GDM1 (cell line): Measurements from ENCODE around the gene GRID2.

ENCODE experiments used
- DNase-seq: peaks from one replicate; lab custom pipeline; 2025; lab: John Stamatoyannopoulos, UW

The GRID2 gene

DNA sequence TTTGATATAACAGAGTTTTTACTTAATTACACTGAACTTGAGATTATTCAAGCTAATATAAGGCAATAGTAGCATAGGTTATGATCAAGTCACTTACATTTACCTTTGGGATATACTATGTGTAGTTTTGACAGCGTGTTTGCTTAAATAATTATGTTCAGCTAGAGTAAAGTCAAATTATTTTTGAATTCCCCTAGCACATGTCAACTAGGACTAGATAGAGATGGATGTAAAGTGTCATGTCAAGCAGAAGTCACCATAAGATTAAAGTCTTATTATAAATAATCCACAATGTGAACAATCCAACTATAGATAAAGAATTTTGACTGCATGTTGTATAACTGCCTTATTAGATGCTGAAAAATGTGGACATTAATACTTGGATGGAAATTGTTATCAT lies 665.2 kb downstream of the GRID2 start:
- no peak for DNase-seq

DNA sequence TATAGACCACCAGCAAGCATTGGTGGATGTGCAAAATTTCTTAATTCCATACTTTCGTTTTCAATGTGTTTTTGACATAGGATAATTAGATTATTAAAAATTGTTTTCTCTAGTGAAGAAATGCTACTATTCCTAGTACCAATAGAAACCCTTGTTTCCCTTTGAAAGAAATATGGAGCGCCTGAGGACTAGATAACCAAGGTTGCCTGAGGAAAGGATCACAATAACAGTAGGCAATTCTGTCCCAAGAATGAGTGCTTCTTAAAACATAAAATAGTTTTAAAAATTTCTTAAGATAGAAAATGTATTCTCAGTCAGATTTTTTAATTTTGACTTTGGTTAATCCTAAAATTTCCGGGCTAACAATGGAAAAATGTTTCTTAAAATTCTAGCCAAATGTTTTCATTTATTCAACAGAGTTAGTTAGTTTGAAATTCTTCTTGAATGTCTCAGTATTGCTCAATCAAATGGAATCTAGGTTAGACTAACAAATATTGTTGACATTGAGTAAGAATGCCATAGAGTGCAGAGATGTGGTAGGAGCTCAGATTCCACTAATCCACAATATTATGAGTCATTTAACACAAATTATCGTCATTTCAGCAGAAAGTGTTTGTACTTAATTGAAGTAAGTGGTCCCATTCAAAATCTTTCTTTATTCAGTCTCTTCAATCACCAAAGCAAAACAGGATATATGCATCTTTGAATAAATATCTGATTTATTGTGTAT lies 666.0 kb downstream of the GRID2 start:
- DNase-seq = no peak

- DNase-seq = no peak
Observed at GRCh38 chr4:92970996-92971395, 667.2 kb downstream of the GRID2 start.

- no peak for DNase-seq
Observed at GRCh38 chr4:92988301-92988700, 684.5 kb downstream of the GRID2 start.

DNA sequence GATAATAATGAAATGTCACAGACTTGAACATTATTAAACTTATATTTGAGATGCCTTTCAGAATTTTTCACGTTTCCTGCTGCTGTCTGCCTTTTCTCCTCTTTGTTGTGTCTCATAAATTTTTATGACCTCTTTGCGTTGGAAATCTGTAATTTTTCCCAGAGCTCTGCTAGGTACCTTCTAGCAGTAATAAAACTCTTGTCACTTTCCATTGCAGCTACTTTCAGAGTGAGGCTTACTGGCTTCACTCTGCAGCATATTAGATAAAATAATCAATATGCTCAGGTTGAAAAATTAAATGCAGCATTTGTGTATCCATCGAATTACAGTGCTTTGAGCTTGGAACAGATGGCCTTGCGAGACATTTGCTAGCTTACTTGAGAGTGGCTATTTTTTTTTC lies 689.0 kb downstream of the GRID2 start:
- no peak for DNase-seq

- no peak for DNase-seq
Observed at GRCh38 chr4:92994727-92995126, 691.0 kb downstream of the GRID2 start.

GRCh38 chr4:92996533-92996932 lies 692.8 kb downstream of the GRID2 start:
- no peak for DNase-seq

GRCh38 chr4:93000910-93001309 lies 697.1 kb downstream of the GRID2 start:
- DNase-seq = no peak

- DNase-seq = no peak
Observed at GRCh38 chr4:93002240-93002639, 698.5 kb downstream of the GRID2 start.

DNA sequence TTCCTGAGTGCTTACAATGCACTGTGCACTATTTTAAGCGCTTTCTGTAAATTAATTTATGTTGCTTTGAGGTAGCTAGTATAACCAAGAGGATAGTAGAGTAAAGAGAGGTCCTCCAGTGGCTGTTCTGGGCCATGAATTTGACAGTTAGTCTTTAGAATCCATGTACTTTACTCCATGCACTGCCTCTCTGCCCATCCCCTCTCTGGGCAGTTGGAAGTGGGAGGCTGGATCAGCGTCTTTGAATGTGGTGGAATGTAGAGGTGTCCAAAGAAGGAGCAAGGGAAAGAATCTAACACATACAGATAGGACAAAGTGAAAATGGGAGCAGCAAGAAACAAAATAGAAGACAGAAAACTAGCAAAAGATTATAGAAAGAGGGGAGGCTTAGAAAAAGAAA lies 712.6 kb downstream of the GRID2 start:
- DNase-seq = no peak

DNA sequence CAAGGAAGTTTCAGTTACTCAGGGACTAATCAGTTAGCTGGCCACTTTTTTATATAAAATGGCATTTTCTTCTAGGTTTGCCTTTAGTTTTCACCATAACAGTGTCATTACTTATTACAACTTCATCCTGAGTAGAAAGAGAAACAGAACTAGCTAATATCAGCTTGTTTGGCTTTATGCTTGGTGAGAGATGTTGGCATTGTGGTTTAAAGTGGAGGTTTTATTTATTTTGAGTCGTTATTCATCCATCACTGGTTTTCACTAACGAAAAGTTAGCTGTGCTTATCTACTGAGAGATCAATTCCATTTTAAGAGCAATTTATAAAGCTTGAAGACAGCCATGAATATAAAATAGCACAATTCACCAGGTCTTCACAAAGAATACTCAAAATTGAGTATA lies 714.5 kb downstream of the GRID2 start:
- no peak for DNase-seq

GRCh38 chr4:93018806-93019205 lies 715.0 kb downstream of the GRID2 start:
- no peak for DNase-seq

GRCh38 chr4:93029769-93030168 lies 726.0 kb downstream of the GRID2 start:
- no peak for DNase-seq

DNA sequence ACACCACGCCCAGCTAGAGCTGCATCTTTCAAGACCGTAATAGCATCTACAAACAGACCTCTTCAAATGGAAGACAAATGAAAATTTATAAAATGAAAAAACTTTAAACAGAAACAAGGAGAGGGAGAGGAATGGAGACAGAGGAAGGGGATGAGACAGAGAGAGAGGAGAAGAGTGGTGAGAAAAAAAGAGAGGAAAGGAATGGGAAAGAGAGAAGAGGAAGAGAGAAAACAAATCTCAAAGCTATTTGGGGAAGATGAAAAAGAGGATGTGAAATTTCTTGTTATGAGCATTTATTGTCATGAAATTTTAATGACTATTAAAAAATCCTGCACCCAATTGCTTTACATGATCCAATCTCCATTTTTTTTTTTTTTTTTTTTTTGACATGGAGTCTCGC lies 726.9 kb downstream of the GRID2 start:
- no peak for DNase-seq

- no peak for DNase-seq
Observed at GRCh38 chr4:93031431-93032098, 727.8 kb downstream of the GRID2 start.

DNA sequence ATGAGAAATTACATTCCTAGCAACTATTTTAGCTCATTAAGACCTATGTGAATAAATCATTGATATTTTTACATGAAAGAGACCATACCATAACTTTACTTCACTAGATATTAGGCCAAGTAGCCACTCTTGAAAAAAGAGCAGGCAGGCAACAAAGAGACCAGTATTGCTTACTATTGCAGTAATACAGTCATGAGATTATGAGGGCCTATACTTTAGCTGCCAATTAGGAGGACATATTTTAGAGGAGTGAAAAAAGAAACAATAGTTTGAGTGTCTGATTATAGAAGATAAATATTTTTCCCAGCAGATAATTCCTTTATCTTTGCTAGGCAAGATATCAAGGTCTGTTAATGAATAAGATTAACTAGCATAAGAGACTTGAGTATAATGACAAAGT lies 739.0 kb downstream of the GRID2 start:
- DNase-seq = no peak

DNA sequence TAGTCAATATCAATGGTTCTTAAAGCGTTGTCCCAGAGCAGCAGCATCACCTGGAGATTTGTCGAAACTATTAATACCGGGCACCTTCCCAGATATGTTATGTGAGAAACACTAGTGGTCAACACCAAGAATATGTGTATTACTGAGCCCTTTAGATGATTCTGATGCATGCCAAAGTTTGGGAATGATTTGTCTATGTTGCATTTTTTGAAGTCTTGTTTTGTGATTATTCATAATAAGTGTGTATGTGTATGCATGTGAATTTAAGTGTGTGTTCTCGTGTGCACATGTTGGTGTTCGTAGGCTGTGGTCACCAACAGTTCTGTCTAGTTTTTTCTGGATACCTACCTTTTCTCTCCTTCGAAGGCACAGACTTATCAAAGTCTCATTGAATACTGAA lies 749.4 kb downstream of the GRID2 start:
- no peak for DNase-seq

DNA sequence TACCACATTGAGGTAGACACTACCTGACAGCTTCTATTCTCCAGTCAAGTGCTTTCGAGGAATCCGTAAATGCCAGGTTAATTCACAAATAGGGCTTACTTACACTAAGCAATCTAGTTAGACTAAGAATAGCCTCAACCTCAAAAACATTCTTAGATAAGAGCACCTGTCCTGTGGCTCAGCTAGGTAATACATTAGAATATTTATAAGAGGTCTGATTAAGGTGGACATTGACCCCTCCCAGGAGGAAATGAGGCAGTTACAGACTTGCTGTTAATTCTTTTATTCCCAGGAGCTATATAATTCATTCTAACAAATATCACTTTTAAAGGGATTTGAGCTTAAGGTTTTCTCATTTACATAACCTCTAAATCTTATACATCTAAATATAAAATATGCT lies 758.1 kb downstream of the GRID2 start:
- DNase-seq = no peak

DNA sequence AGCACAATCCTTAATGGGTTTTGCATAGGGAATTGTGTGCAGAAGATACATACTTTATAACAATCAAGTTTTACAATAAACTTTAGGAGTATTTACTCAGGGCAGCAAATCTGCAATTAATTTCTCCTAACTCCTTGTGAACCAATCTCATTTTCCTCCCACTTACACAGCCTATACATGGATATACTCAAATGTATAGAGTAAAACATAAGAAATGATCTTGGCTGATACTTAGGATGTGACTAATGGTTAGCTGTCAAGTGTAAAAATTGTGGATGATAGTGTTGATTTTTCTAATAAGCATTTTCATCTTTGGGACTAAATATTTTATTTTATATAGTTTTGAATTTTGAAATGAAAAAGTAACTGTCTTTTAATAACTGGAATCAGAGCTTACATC lies 759.6 kb downstream of the GRID2 start:
- no peak for DNase-seq

GRCh38 chr4:93065790-93066189 lies 762.0 kb downstream of the GRID2 start:
- DNase-seq = no peak

DNA sequence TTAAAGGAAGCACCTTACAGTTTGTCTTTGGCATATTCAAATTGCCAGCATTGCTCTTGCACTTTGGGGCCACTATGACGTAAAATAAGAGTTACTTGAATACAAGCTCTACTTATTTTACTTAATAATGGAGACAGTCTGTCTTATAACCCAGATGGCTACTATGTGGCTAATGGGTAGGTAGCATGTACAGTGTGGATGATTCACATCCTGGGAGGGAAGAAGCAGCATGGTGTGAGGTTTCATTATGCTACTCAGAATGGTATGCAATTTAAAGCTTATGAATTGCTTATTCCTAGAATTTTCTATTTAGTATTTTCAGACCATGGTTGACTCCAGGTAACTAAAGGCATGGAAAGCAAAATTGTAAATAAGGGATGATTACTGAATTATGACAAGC lies 763.0 kb downstream of the GRID2 start:
- no peak for DNase-seq

DNA sequence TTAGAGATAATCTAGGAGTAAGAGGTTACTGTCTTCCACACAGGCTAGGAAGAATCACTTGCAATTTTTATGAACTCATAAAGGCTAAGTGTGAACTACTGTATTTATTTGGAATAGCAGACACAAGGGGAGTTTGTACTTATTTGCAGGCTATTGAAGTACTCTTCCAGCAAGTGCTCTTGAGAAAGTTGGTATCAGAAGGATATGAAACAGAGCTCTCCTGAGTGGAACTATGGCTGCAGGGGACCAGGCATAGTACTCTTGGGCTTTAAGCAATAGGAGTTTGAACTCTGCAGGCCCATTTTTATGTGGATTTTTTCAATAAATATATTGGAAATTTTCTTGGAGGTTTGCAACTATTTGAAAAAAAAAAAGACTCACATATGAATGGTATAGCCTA lies 768.5 kb downstream of the GRID2 start:
- no peak for DNase-seq

- DNase-seq = no peak
Observed at GRCh38 chr4:93080316-93080715, 776.5 kb downstream of the GRID2 start.
